ENCODE data around the gene THADA.

The THADA gene

GRCh38 chr2:43317680-43318079 lies 278.2 kb downstream of the THADA start:
- no peak overlapping the region for H3K4me2 ChIP-seq (ENCODE audit: low read length)

GRCh38 chr2:43317194-43317593 lies 278.6 kb downstream of the THADA start:
- no peaks in the 10 kb centered on the region for H3K27me3 ChIP-seq (ENCODE audit: control insufficient read depth, low read length)
- H3K79me2 ChIP-seq (ENCODE audit: control insufficient read depth, low read length) = no peaks in the 10 kb centered on the region
- no peaks in the 10 kb centered on the region for H4K20me1 ChIP-seq (ENCODE audit: control insufficient read depth, insufficient read depth, low read depth, low read length)
- H3K4me3 ChIP-seq (ENCODE audit: low read length) = no peak overlapping the region
- H3K4me1 ChIP-seq (ENCODE audit: control insufficient read depth, low read length) = no peaks in the 10 kb centered on the region
- peaks cover 11% of the 10 kb centered on the region; the same call in 1 of the 2 replicates for H3K36me3 ChIP-seq (ENCODE audit: control insufficient read depth, low read length)
- no peak overlapping the region for H3K4me2 ChIP-seq (ENCODE audit: low read length)
- no peaks in the 10 kb centered on the region for H3K9me2 ChIP-seq (replicated peaks; ENCODE audit: control insufficient read depth, low read length)
- no peaks in the 10 kb centered on the region for H3F3A ChIP-seq (ENCODE audit: control insufficient read depth, insufficient read depth)
- TF ChIP-seq EZH2phosphoT487 (IDR thresholded peaks at IDR 0.05; ENCODE audit: borderline replicate concordance, low read length) = no peak
- no peak for TF ChIP-seq CTCF (IDR thresholded peaks at IDR 0.05; ENCODE audit: low read depth, low read length, poor library complexity, severe bottlenecking)
- H3K9me3 ChIP-seq (ENCODE audit: control insufficient read depth, insufficient read depth, low read length) = no peaks in the 10 kb centered on the region
- H3K27ac ChIP-seq (ENCODE audit: low read depth, low read length) = no peak overlapping the region

More at GRCh38 chr2:43317680-43318079, 278.2 kb downstream of the THADA start:
- H3F3A ChIP-seq (ENCODE audit: control insufficient read depth, insufficient read depth) = no peaks in the 10 kb centered on the region
- no peaks in the 10 kb centered on the region for H3K9me3 ChIP-seq (ENCODE audit: control insufficient read depth, insufficient read depth, low read length)
- no peak overlapping the region for H3K4me3 ChIP-seq (ENCODE audit: low read length)
- H3K27ac ChIP-seq (ENCODE audit: low read depth, low read length) = no peak overlapping the region
- no peaks in the 10 kb centered on the region for H4K20me1 ChIP-seq (ENCODE audit: control insufficient read depth, insufficient read depth, low read depth, low read length)
- no peaks in the 10 kb centered on the region for H3K9me2 ChIP-seq (replicated peaks; ENCODE audit: control insufficient read depth, low read length)
- no peak for TF ChIP-seq CTCF (IDR thresholded peaks at IDR 0.05; ENCODE audit: low read depth, low read length, poor library complexity, severe bottlenecking)
- TF ChIP-seq EZH2phosphoT487 (IDR thresholded peaks at IDR 0.05; ENCODE audit: borderline replicate concordance, low read length) = no peak
- peaks cover 11% of the 10 kb centered on the region; the same call in 1 of the 2 replicates for H3K36me3 ChIP-seq (ENCODE audit: control insufficient read depth, low read length)
- H3K4me1 ChIP-seq (ENCODE audit: control insufficient read depth, low read length) = no peaks in the 10 kb centered on the region
- no peaks in the 10 kb centered on the region for H3K79me2 ChIP-seq (ENCODE audit: control insufficient read depth, low read length)
- no peaks in the 10 kb centered on the region for H3K27me3 ChIP-seq (ENCODE audit: control insufficient read depth, low read length)

- no peaks in the 10 kb centered on the region for H3K9me3 ChIP-seq (ENCODE audit: control insufficient read depth, insufficient read depth, low read length)
- no peak overlapping the region for H3K27ac ChIP-seq (ENCODE audit: low read depth, low read length)
- H3K4me1 ChIP-seq (ENCODE audit: control insufficient read depth, low read length) = no peaks in the 10 kb centered on the region
- H3K4me3 ChIP-seq (ENCODE audit: low read length) = no peak overlapping the region
- H3K27me3 ChIP-seq (ENCODE audit: control insufficient read depth, low read length) = no peaks in the 10 kb centered on the region
- no peaks in the 10 kb centered on the region for H3K9me2 ChIP-seq (replicated peaks; ENCODE audit: control insufficient read depth, low read length)
- H3K79me2 ChIP-seq (ENCODE audit: control insufficient read depth, low read length) = no peaks in the 10 kb centered on the region
- no peak for TF ChIP-seq EZH2phosphoT487 (IDR thresholded peaks at IDR 0.05; ENCODE audit: borderline replicate concordance, low read length)
- TF ChIP-seq CTCF (IDR thresholded peaks at IDR 0.05; ENCODE audit: low read depth, low read length, poor library complexity, severe bottlenecking) = no peak
- peaks cover 11% of the 10 kb centered on the region; the same call in 1 of the 2 replicates for H3K36me3 ChIP-seq (ENCODE audit: control insufficient read depth, low read length)
- no peak overlapping the region for H3K4me2 ChIP-seq (ENCODE audit: low read length)
- H3F3A ChIP-seq (ENCODE audit: control insufficient read depth, insufficient read depth) = no peaks in the 10 kb centered on the region
- no peaks in the 10 kb centered on the region for H4K20me1 ChIP-seq (ENCODE audit: control insufficient read depth, insufficient read depth, low read depth, low read length)
Measured at GRCh38 chr2:43315482-43315881, 280.4 kb downstream of the THADA start.

Measured in DOHH2 (cell line).